H9 (cell line): ENCODE data around the gene ANAPC13. TPM values are rescaled to one million over a fixed set of nuclear protein-coding genes. Genes with fewer than 3 reads are reported as not detected.

Source experiments
- DNase-seq: peaks from one replicate; pipeline ENCODE4 v3.0.0-alpha.2; 2017
- H2AFZ ChIP-seq: one replicate; pipeline ENCODE4 v1.6.1; 2013; ENCODE audit warnings: mild to moderate bottlenecking, low read length, control low read depth, moderate library complexity
- H2AK5ac ChIP-seq: 2 replicates; pipeline ENCODE4 v1.6.1; 2013; ENCODE audit warnings: low read length, control low read depth, mixed read lengths; ENCODE audit not compliant: insufficient read length
- H2BK120ac ChIP-seq: one replicate; pipeline ENCODE4 v1.6.1; 2013; ENCODE audit warnings: low read depth, mild to moderate bottlenecking, low read length, control low read depth, inconsistent platforms; ENCODE audit not compliant: poor library complexity, severe bottlenecking
- H2BK12ac ChIP-seq: 2 replicates; pipeline ENCODE4 v1.6.1; 2013; ENCODE audit warnings: low read length, control low read depth, mixed read lengths, low read depth; ENCODE audit not compliant: insufficient read length
- H2BK15ac ChIP-seq: 2 replicates; pipeline ENCODE4 v1.6.1; 2013; ENCODE audit warnings: low read depth, low read length, control low read depth
- H2BK20ac ChIP-seq: one replicate; pipeline ENCODE4 v1.6.1; 2013; ENCODE audit warnings: low read depth, mild to moderate bottlenecking, low read length, control low read depth, inconsistent platforms; ENCODE audit not compliant: poor library complexity, severe bottlenecking
- H2BK5ac ChIP-seq: 2 replicates; pipeline ENCODE4 v1.6.1; 2013; ENCODE audit warnings: low read length, control low read depth, mixed read lengths; ENCODE audit not compliant: insufficient read length
- H3K14ac ChIP-seq: 2 replicates; pipeline ENCODE4 v1.6.1; 2013; ENCODE audit warnings: low read length, control low read depth; ENCODE audit not compliant: insufficient read depth
- H3K18ac ChIP-seq: 2 replicates; pipeline ENCODE4 v1.6.1; 2013; ENCODE audit warnings: low read depth, mild to moderate bottlenecking, mixed read lengths, low read length, control low read depth; ENCODE audit not compliant: insufficient read length
- H3K23ac ChIP-seq: 2 replicates; pipeline ENCODE4 v1.6.1; 2013; ENCODE audit warnings: low read length, control low read depth, mixed read lengths, low read depth; ENCODE audit not compliant: insufficient read length
- H3K23me2 ChIP-seq: 2 replicates; pipeline ENCODE4 v1.6.1; 2013; ENCODE audit warnings: low read depth, mild to moderate bottlenecking, mixed read lengths, low read length, control low read depth; ENCODE audit not compliant: insufficient read length, poor library complexity, severe bottlenecking
- H3K27ac ChIP-seq: 2 replicates; pipeline ENCODE4 v1.5.1; 2013; ENCODE audit warnings: low read length, control low read depth, mixed read lengths, low read depth; ENCODE audit not compliant: insufficient read length
- H3K27me3 ChIP-seq: 2 replicates; pipeline ENCODE4 v1.6.1; 2013; ENCODE audit warnings: low read length, control low read depth, inconsistent platforms; ENCODE audit not compliant: insufficient read depth
- H3K4ac ChIP-seq: 2 replicates; pipeline ENCODE4 v1.6.1; 2013; ENCODE audit warnings: low read depth, mild to moderate bottlenecking, control low read depth, inconsistent platforms, low read length, moderate library complexity
- H3K4me1 ChIP-seq: 2 replicates; pipeline ENCODE4 v1.6.1; 2013; ENCODE audit warnings: low read length, control low read depth, inconsistent platforms; ENCODE audit not compliant: insufficient read depth
- H3K4me2 ChIP-seq: 2 replicates; pipeline ENCODE4 v1.6.1; 2013; ENCODE audit warnings: low read length, control low read depth, mixed read lengths; ENCODE audit not compliant: insufficient read length, insufficient read depth
- H3K56ac ChIP-seq: 2 replicates; pipeline ENCODE4 v1.6.1; 2013; ENCODE audit warnings: low read depth, mild to moderate bottlenecking, mixed read lengths, low read length, control low read depth; ENCODE audit not compliant: insufficient read length
- H3K79me1 ChIP-seq: 2 replicates; pipeline ENCODE4 v1.6.1; 2013; ENCODE audit warnings: low read depth, mild to moderate bottlenecking, moderate library complexity, low read length, control low read depth, inconsistent platforms; ENCODE audit not compliant: insufficient read depth, poor library complexity, severe bottlenecking
- H3K79me2 ChIP-seq: 2 replicates; pipeline ENCODE4 v1.6.1; 2013; ENCODE audit warnings: low read length, control low read depth, inconsistent platforms; ENCODE audit not compliant: insufficient read depth
- H3K9ac ChIP-seq: 2 replicates; pipeline ENCODE4 v1.6.1; 2013; ENCODE audit warnings: low read length, control low read depth, mixed read lengths; ENCODE audit not compliant: insufficient read length; ENCODE audit errors: extremely low read depth
- H3K9me3 ChIP-seq: one replicate; pipeline ENCODE4 v1.6.1; 2013; ENCODE audit warnings: low read depth, low read length, inconsistent platforms; ENCODE audit not compliant: control insufficient read depth
- H3T11ph ChIP-seq: one replicate; pipeline ENCODE4 v1.6.1; 2013; ENCODE audit warnings: mild to moderate bottlenecking, low read length, control low read depth, inconsistent platforms
- H4K20me1 ChIP-seq: one replicate; pipeline ENCODE4 v1.6.1; 2013; ENCODE audit not compliant: control insufficient read depth, insufficient read length, insufficient read depth
- H4K5ac ChIP-seq: 2 replicates; pipeline ENCODE4 v1.6.1; 2013; ENCODE audit warnings: low read depth, mild to moderate bottlenecking, mixed read lengths, low read length, control low read depth; ENCODE audit not compliant: insufficient read length
- H4K8ac ChIP-seq: replicated peaks from 2 replicates; pipeline ENCODE4 v1.6.1; 2013; ENCODE audit warnings: low read length, control low read depth, mixed read lengths, low read depth; ENCODE audit not compliant: insufficient read length
- H4K91ac ChIP-seq: 2 replicates; pipeline ENCODE4 v1.6.1; 2013; ENCODE audit warnings: low read depth, mild to moderate bottlenecking, moderate library complexity, mixed read lengths, low read length, control low read depth; ENCODE audit not compliant: insufficient read length
- H3K27ac Mint-ChIP-seq, 3 experiments: 2 replicates in 2 of 3; 3 replicates in 1 of 3; pipeline ENCODE4 v1.8.0; 2020 to 2021; ENCODE audit warnings: mixed read lengths in 3 of 3, mild to moderate bottlenecking in 1 of 3, moderate library complexity in 1 of 3
- H3K27me3 Mint-ChIP-seq: 2 replicates; pipeline ENCODE4 v1.8.0; 2021; ENCODE audit warnings: low read depth, mild to moderate bottlenecking, moderate library complexity, mixed read lengths
- H3K36me3 Mint-ChIP-seq, 3 experiments: 2 replicates in 2 of 3; 3 replicates in 1 of 3; pipeline ENCODE4 v1.8.0; 2020 to 2021; ENCODE audit warnings: low read depth in 3 of 3, mixed read lengths in 3 of 3; ENCODE audit not compliant: insufficient read depth in 1 of 3
- H3K4me1 Mint-ChIP-seq, 2 experiments: 2 replicates each; pipeline ENCODE4 v1.8.0; 2020; ENCODE audit warnings: mixed read lengths in 2 of 2
- H3K4me3 Mint-ChIP-seq, 2 experiments: 2 replicates in 1 of 2; 3 replicates in 1 of 2; pipeline ENCODE4 v1.8.0; 2020 to 2021; ENCODE audit warnings: mild to moderate bottlenecking in 2 of 2, mixed read lengths in 2 of 2, moderate library complexity in 1 of 2
- H3K9me3 Mint-ChIP-seq, 2 experiments: 2 replicates in 1 of 2; 3 replicates in 1 of 2; pipeline ENCODE4 v1.8.0; 2020; ENCODE audit warnings: mild to moderate bottlenecking in 2 of 2, mixed read lengths in 2 of 2, moderate library complexity in 1 of 2
- CTCF ChIP-seq: fragments of 200-600 bp; sonication (generic); conservative IDR thresholded peaks from 3 replicates; pipeline ENCODE4 v1.8.0; 2021; ENCODE audit warnings: antibody characterized with exemption, mild to moderate bottlenecking
- WGBS: extraction: QIAGEN DNeasy Blood & Tissue Kit; methylation state at CpG from one replicate; pipeline ENCODE4 v1.1.7; 2013; ENCODE audit warnings: missing lambda C conversion rate, low lambda C conversion rate, mixed read lengths; ENCODE audit not compliant: insufficient read length; ENCODE audit errors: extremely low coverage; 5-methylcytosine and 5-hydroxymethylcytosine counted together
- total RNA-seq: library from RNA; stranded (reverse); gene quantifications from 2 replicates; pipeline ENCODE4 v1.2.1, GENCODE V29; 2021

Gene ANAPC13
- total RNA-seq, 1 experiment from 2014 or later, result 42.8 TPM

GRCh38 chr3:134496471-134497071, 10.8 kb upstream of the ANAPC13 start:
- H3K79me1 ChIP-seq, result no peaks in the 10 kb centered on the region
- no peaks in the 10 kb centered on the region for H4K20me1 ChIP-seq
- no peak overlapping the region for H3T11ph ChIP-seq
- no peak overlapping the region for H2BK20ac ChIP-seq
- no peaks in the 10 kb centered on the region for H3K9me3 ChIP-seq
- H3K27ac ChIP-seq, result no peak overlapping the region
- TF ChIP-seq CTCF, result no peak
- H3K27me3 Mint-ChIP-seq, result no peaks in the 10 kb centered on the region
- H3K18ac ChIP-seq, result no peak overlapping the region
- H3K9me3 Mint-ChIP-seq, result no peaks in the 10 kb centered on the region
- H4K91ac ChIP-seq, result no peak overlapping the region
- no peak overlapping the region for H2BK120ac ChIP-seq
- no peak overlapping the region for H2BK5ac ChIP-seq
- H3K56ac ChIP-seq, result no peak overlapping the region
- no peak overlapping the region for H2AK5ac ChIP-seq
- H3K23me2 ChIP-seq, result no peaks in the 10 kb centered on the region
- H3K4me3 Mint-ChIP-seq, result no peak overlapping the region
- H3K9ac ChIP-seq, result no peak overlapping the region
- H3K36me3 Mint-ChIP-seq, result peaks cover 6 to 29% (median 26%) of the 10 kb centered on the region in 3 experiments; a peak in 6 of 7 replicates
- H3K4ac ChIP-seq, result no peak overlapping the region
- no peak overlapping the region for H4K5ac ChIP-seq
- peaks cover 13 to 14% of the 10 kb centered on the region in 2 experiments for H3K4me1 Mint-ChIP-seq
- H3K14ac ChIP-seq, result no peak overlapping the region
- H3K4me2 ChIP-seq, result no peak overlapping the region
- no peak overlapping the region for H2AFZ ChIP-seq
- H3K27me3 ChIP-seq, result no peaks in the 10 kb centered on the region
- no peaks in the 10 kb centered on the region; the same call in 1 of the 2 replicates for H3K79me2 ChIP-seq
- no peak overlapping the region; a peak in 1 of 7 replicates for H3K27ac Mint-ChIP-seq
- no peak overlapping the region for H3K23ac ChIP-seq
- H2BK12ac ChIP-seq, result no peak overlapping the region
- no peak overlapping the region for H4K8ac ChIP-seq
- no peaks in the 10 kb centered on the region for H3K4me1 ChIP-seq
- H2BK15ac ChIP-seq, result no peak overlapping the region
- no CpG with 5 or more reads among the region's 3 CpGs for WGBS
- no peak for DNase-seq
